HG03439 (cell line): ENCODE results near the gene SND1.
"Not testable (repeated sequence)": the region's sequence is repeated elsewhere in the genome, so short reads cannot be mapped to it uniquely, and the experiment has no call there.

Source experiments
- ATAC-seq: cut with Tn5 transposase; IDR thresholded peaks from one replicate; pipeline ENCODE4 v1.9.1; 2021; ENCODE audit warnings: mild to moderate bottlenecking, moderate library complexity; ENCODE audit not compliant: unreplicated experiment

SND1 gene

DNA sequence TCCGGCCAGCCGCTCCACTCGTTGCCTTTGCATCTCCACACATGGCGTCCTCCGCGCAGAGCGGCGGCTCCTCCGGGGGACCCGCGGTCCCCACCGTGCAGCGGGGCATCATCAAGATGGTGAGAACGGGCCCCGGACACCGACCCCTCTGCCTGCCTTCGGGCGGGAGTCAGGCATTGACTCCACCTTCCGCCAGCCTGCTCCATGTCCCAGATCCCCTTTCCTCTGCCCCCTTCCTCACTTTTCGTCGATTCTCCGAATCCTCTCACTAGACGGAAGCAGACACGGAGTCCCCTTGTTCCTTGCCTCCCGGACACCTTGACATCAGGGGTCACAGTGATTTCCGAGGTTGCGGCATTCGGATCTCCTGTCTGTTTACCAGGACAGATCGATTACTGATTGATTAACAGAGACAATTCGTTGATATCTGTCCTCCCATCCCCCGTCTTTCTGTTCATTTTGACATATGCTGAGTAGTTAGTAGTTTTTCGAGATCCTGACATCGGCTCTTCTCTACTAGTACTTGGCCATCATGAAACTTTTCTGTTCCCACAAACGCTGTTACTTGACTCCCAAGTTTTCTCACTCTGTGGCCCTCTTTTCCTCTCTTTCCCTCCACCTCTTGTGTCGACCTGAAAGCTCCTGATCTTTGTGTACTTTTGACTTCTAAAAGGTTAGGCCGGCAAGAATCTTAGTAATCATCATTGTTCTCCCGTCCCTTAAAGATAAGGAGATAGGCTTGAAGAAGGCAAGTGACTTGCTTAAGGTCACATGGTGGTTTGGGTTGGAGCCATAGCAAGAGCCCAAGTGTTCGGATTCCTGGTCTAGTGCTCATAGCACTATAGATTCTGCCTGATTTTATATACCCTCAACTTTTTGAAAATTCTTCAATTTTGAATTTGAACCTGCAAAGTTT lies 597 bp downstream of the SND1 start:
- no peak for ATAC-seq

DNA sequence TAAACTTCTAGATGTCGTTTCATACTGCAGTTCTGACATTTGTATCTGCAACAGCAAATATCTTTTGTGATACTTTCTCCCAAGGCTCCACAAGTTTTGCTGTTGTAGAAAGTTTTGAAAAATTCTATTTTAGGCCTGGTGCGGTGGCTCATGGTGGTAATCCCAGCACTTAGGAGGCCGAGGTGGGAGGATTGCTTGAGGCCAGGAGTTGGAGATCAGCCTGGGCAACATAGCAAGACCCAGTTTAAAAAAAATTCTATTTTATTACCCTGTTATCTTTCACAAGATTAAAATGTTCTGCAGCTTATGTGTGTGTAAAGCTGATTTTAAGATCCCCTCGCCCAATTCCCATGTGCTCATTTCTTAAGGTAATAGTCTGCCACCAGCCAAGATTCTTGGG lies 1.4 kb downstream of the SND1 start:
- no peak for ATAC-seq

DNA sequence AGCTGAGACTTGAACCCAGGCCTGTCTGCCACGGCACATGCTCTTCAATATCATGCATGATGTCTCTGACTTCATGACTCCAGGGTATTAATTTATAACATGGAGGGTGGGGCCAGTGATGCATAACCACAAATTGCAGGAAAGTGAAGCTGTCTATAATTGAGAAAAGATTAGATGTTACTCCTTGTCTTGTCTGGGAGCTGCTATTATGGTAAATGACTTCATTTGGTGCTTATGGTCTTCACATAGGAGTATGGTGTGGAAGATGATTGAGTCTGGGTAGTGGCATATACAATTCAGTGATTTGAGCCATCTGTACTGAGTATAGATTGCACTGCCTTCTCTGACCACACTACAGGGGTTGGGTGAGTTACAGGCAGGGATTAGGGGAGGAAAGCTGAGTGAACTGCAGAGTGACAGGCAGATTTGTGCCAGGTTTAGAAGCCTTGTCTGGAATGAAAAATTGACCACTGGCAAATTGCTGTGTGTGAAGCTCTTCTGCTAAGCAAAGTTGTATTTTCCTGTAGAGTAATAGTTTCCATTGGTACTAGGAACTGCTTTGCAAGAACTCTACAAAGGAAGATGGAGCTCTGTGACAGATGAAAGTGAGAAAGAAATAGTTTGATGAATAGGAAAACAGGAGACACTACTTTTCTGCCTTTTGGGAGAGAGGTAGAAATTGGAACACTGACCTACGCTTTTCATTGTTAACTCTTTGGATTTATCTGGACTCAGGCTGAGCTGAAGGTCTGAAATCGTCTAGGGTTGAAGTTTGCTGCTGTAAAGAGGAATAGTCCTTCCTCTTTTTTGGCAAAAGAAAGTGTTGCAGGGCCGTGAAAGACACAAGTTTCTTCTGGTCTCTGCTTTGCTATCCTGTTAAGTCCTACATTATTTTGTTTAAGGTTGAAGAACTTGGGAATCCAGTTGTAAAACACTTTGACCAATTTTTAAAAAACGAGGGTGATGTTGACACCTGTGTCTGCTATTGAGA lies 2.7 kb downstream of the SND1 start:
- ATAC-seq = no peak

DNA sequence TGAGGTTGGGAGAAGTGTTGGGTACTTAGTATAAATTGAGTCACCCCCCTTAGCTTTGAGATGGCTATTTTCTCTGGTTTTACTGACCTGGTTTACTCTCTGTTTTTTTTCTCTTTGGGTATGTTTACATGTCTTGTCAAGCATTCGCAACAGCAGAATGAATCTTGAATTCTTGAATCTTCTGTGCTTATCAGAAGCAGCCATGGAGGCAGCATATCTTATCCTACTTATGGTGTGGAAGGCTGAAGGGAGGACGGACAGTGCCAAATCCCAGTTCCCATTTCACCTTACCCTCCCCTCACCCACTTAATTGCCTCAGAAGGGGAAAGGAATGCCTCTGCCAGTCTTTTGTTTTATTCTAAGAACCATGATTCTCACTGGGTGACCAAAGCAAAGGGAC lies 3.7 kb downstream of the SND1 start:
- no peak for ATAC-seq

DNA sequence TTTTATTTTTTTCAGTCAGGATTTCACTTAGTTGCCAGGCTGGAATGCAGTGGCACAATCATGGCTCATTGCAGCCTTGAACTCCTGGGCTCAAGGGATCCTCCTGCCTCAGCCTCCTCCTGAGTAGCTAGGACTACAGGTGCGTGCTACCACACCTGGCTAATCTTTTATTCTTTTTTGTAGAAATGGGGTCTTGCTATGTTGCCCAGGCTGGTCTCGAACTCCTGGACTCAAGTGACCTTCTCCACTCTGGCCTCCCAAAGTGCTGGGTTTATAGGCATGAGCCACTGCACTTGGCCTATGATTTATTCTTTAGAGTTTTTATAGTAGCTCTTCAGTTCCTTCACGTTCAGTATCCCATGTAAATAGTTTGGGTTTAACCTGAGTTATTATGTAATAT lies 5.5 kb downstream of the SND1 start:
- no peak for ATAC-seq

DNA sequence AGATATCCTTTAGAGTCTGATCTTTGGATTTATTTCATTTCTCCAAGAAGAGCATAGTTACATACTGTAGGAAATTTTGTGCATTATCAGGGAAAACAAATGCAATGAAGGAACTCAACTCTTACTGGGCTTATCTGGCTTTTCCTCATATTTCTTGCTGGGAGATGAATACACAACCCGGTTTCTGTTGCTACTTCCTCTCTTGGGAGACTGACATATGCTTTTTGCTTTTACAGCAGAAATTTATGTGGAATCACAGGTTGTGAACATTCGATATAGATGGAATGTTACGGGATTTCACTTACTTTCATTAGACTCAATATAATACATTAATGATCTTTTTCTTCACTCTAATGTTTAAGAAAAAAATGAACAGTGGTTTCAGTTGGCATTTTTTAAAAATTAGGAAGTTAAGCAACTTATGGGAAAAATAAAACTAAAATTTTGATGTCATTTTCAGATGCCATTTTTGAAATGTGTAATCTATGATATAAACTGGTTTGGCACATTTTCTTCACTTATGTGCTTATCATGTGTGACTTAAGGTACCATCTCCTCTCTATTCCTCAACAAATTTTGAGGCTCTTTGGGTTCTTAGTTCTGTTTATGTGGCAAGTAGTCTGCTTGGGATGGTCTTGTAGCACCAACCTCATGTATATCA lies 7.1 kb downstream of the SND1 start:
- ATAC-seq = no peak

DNA sequence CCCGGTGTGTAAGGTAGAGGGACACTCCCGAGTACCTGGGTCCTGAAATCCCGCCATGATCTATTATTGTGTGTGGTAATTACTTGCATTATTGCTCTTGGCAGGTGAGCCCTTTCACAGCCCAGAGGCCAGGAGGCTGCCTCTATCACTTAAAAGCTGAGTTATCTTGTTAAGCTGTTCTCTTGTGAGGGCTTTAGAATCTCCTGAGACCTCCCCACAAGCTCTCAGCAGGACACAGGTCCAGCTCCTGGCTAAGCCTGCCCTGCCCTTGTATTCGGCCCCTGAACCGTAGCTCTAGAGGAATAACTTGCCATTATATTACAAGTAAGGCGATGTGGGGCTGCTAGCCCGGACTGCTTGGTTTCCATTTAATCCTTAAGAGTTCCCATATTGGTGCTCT lies 13.9 kb downstream of the SND1 start:
- ATAC-seq = no peak

DNA sequence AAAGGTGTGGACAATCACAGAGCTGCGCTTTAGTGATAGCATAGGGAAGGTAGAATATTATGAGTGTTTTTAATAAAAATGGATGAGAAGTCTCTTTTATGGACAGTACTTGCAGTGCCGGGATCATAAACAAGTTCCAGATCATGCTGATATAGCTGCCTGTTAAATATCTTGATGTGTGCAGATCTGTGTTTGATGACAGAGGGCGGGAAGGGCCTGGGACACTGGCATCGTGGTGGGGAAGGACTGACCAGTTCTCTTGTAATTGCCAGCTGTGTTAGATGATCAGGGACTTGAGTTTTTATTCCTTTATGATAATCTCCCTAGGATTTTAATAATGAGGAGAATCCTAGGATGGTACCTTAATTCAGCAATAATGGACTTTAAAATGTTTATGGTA lies 14.6 kb downstream of the SND1 start:
- ATAC-seq = no peak

DNA sequence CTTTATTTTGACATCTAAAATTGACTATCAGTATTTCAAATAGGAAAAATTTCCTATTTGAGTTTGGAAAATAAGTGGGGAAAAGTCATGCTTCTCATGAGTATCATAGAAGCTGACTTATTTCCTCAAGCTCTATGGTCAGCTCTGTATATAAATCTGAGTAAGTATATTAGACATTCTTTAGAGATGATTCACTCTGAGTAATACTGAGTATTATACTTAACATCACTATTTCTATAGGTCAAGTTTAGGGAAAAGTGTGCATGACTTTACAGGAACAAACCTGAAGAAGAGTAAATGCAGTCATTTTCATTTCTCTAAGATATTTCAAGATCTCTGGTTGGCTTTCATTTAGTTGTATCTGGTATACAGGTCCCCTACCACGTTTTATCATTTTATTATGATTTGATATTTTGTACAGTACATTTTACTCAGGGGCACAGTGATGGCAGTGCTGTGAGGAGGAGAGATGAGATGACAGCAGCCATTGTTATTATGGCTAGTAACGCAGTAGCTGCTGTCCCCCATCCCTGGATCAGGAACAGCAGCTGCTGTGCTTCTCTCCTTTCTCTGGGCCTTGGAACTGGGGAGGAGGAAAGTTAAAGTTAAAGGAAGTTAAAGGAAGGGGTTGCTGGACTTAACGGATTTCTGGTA lies 15.2 kb downstream of the SND1 start:
- no peak for ATAC-seq

DNA sequence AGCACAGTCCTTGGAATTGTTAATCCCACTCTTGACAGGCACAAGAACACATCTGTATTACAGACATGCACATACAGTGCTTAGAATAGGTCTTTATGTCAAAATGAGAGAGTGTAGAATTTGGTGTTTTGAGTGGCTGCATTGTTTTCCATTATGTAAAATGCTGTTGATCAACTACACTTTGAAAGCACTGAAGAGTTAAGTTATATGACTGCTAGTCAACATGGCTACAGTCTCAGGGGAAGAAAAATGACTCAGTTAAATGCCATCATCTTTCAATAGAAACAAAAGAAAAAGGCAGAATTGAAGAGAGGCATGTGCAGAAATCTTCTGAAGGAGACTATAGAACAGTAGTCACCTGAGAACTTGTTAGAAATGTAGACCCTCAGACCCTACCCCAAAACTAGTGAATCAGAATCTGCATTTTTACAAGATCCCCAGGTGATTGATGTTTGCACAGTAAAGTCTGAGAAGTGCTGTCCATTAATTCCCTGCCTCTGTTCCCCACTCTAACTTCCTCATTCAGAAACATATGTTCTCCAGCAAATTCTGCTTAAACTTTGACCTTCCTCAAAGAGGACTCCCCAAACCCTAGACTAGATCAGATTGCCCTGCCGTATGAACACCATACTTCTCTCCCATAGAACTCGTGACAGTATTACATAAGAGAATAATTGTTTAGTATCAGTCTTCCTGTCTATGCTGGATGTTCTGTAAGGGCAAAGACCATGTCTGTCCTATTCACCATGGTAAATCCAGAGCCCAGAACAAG lies 16.0 kb downstream of the SND1 start:
- ATAC-seq = no peak

DNA sequence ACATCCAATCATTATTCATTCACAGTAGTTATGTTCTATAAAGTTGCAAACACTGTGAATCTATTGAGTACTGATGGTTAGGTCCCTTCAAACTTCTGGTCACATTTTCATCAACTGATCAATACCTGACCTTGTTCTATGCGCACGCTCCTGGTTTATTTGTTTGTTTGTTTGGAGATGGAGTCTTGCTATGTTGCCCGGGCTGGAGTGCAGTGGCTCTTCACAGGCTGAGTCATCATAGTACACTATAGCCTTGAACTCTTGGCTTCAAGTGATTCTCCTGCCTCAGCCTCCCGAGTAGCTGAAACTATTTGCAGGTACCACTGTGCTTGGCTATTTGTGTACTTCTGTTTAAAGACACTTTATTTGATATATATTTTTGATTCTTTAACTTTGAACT lies 19.3 kb downstream of the SND1 start:
- no peak for ATAC-seq

DNA sequence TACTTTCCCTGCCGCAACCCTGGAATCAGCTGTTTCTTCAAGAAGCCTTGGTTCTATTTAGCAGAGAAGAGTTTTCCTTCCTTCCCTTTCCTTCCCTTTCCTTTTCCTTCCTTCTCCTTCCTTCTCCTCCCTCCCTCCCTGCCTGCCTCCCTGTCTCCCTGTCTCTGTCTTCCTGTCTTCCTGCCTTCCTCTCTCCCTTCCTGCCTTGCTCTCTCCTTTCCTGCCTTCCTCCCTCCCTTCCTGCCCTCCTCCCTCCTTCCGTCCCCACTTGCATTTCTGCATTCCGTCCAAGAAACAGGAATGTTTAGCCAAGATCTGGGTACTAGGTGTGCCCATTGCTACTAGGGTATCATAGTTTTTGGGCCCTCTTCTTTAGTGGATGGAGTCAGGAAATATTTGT lies 21.9 kb downstream of the SND1 start:
- ATAC-seq = no peak

DNA sequence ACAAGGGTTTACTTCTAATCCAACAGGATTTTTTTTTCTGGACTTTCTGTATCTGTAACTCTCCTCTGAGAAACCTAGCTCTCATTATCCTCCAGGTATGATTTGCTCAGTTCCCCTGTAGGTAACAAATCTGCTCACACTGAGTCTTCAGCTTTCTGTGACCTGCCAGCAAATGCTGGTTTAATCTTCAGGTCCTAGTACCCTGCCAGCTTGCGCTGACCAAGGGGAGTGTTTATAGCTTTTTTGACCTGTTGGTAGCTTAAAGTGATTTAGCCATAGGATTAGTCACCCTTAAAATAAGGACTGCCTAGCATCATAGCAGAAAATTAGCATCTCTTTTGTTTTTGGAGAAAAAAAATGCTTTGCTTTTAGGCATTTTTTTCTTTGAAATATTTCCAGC lies 22.4 kb downstream of the SND1 start:
- ATAC-seq = no peak

DNA sequence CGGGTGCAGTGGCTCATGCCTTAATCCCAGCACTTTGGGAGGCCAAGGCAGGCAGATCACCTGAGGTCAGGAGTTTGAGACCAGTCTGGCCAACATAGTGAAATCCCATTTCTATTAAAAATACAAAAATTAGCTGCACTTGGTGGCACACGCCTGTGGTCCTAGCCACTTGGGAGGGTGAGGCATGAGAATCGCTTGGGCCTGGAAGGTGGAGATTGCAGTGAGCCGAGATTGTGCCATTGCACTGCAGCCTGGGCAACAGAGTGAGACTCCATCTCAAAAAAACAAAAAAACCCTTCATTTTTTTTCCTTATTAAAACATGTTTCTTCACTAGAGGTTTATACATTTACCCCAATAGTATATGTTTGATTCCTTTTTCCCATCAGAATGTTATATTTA lies 22.9 kb downstream of the SND1 start:
- ATAC-seq = not testable (repeated sequence)

DNA sequence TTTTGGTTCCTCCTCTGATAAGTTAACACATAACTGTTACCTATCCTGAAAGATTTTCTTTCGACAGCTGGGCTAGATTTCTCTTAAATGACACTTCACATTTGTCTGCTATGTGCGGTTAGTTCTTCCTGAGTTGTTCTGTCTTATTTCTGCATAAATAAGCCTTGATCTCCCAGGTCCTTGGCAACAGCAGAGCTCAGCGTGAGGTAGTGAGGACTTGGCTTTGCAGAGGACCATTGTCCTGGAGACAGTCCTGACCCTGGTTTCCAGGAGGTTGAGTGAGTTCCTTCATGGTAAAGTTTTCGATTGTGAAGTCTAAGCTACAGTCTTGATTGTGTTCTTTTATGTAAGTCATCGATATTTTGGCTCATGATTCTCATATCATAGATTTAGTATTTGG lies 23.7 kb downstream of the SND1 start:
- ATAC-seq = no peak

DNA sequence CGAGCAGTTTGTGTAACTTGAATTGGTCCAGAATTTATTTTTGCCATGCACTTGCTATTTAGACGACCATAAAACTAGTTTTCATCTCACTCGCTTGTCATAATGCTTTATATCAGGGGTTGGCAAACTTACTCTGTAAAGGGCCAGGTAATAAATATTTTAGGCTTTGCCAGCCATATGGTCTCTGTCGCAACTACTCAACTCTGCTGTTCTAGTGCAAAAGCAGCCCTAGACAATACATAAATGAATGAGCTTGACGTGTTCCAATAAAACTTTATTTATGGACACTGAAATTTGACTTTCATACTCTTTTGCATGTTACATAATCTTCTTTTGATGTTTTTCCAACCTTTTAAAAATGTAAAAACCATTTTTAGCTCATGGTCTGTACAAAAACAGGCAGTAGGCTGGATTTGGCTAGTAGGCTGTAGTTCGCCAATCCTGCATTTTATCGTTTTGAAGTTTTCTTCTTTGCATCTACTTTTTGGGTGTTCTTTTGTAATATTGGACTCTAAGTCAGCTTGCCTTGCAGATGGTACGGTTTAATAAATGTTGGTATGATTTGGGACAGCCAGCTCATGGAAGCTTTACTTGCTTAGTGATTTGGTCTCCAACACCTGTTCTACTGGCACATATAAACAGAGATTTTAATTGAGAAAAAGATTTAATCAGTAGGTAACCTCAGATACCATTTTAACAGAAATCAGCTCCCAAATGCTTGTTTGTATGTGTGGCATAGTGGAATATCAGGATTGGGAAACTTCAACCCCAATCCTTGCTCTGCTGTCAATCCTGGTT lies 25.6 kb downstream of the SND1 start:
- ATAC-seq = no peak

DNA sequence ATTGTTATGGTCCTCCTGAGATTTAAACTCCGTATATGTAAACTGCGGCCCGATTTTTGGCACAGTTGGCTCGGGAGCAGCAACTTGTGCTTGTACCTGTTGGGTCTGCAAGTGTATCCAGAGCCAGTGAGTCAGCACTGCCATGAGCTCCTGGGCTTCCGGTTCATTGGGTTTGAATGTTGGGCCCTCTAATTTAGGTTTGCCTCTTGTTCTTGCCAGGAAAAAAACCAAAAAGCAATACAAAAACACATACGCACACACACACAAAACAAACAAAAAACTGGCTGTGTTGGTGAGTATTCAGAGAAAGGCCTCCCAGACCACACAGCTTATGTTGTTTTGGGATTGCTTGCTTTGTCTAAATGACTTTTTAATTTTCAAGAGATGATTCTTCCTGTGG lies 26.3 kb downstream of the SND1 start:
- no peak for ATAC-seq

DNA sequence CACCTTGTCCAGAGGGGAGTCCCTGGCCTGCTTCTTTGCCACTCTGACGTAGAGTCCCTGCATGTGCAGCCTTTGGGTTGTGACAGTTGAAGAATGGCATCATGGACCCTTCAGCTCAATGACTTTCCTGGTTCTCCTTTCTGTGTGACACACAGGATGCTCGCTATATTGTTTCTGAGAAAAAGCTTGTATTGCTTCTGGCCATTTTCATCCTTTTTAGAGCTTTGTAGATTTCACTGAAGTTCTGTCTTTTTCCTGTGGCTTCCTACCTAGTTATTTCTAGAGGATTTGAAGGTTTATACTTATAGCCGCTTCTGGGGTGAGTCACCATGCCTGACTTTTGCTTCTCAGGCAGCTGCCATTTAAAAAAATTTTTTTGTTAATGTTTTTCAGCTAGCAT lies 27.0 kb downstream of the SND1 start:
- no peak for ATAC-seq

DNA sequence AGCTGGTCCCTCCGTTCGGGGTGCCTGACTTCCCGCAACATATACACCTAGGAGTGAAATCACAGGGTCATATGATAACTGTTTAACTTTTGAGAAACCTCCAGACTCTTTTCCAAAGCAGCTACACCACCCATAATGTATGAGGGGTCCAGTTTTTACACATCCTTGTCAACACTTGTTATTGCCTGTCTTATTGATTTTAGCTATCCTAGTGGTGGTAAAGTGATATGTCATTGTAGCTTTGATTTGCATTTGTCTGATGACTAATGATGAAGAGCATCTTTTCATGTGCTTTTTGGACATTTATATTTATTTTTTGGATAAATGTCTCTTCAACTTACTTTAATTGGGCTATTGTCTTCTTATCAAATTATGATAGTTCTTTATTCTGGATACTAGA lies 29.0 kb downstream of the SND1 start:
- ATAC-seq = no peak
